GM12872 (cell line): ENCODE results near the gene ACSL1.

Source experiments
- TF ChIP-seq, protein P1 (sequence below): IDR thresholded peaks from 3 replicates; pipeline ENCODE4 v1.5.1; 2011; ENCODE audit warnings: low read depth, mild to moderate bottlenecking, low read length, moderate library complexity; ENCODE audit not compliant: insufficient read depth

Gene ACSL1

DNA sequence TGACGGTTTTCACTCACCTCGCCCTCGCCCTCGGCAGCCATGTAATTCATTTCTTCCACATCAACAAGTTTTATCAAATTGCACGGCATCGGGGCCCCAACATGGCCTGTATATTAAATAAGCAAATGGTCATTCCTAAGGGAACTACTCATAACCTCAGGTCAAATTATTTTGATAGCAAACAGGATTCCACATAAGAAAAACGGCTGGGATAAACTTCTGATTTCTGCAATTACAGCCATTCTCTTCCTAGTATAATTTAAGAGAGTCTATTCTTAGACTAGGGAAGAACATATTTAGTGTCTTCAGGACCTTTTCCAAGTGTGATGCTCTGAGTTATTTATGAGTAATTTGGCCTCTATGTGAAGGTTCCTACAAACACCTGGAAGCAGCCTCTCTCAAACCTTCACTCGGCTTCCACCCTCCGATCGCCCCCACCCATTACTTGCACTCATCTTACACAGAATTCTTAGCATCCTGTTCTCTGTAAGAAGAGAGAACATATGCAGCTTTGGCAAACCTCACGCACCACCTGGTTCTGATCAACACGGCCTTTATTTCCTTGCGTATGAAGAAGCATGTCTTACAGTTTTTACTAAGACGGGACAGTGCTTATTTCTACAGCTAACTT lies 62.5 kb downstream of the ACSL1 start:
- TF ChIP-seq, protein P1, sequence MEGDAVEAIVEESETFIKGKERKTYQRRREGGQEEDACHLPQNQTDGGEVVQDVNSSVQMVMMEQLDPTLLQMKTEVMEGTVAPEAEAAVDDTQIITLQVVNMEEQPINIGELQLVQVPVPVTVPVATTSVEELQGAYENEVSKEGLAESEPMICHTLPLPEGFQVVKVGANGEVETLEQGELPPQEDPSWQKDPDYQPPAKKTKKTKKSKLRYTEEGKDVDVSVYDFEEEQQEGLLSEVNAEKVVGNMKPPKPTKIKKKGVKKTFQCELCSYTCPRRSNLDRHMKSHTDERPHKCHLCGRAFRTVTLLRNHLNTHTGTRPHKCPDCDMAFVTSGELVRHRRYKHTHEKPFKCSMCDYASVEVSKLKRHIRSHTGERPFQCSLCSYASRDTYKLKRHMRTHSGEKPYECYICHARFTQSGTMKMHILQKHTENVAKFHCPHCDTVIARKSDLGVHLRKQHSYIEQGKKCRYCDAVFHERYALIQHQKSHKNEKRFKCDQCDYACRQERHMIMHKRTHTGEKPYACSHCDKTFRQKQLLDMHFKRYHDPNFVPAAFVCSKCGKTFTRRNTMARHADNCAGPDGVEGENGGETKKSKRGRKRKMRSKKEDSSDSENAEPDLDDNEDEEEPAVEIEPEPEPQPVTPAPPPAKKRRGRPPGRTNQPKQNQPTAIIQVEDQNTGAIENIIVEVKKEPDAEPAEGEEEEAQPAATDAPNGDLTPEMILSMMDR: no peak

DNA sequence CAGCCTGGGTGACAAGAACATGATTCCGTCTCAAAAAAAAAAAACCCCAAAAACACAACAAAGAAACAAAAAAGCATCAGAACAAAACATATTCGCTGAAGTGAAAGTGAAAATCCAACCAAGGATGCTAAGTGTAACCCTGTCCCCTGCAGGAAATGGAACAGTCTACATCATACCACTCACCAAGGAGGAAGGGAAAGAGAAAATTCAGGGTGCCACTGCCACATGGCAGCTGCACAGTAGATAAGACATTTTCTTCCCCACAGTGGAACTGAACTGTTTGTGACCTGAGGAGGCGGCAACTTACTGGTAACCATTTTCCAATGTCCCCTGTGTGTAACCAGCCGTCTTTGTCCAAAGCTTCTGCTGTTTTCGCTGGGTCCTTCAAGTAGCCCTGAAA lies 63.7 kb downstream of the ACSL1 start:
- TF ChIP-seq, protein P1: no peak

DNA sequence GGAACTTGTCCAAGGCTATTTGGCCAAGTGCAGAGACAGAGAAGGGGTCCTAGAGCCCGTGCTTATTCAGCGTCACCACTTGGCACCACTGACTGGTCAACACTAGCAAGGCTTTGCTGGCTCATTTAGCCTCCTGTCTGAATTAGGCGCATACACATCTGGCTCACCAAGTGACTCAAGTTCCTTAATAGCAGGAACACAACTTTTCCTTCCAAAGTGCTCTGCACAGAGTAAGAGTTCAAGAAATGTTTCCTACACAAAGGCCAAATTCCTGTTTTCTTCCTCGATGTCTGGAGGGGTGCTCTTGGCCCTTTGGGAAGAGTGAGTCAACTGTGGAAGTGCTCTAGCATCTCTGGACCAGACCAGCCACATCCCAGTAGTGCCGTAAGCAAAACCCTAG lies 65.1 kb downstream of the ACSL1 start:
- TF ChIP-seq, protein P1: no peak

DNA sequence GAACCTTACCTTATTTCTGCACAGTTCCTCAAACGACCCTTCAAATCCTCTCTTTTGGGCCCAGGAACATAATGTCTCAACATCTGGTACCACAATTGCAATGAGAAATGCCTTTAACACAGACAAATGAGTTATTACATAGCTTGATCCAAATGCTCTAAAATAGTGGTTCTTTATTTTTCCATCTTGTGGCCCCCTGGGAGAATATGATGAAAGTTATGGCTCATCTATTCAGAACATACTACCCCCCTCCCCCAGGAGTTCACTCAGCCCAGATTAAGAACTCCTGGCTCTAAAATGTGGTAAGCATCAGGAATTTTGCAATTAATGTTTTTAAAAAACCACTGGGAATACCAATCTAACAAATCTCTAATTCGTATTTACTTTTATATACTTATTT lies 68.0 kb downstream of the ACSL1 start:
- TF ChIP-seq, protein P1: no peak

DNA sequence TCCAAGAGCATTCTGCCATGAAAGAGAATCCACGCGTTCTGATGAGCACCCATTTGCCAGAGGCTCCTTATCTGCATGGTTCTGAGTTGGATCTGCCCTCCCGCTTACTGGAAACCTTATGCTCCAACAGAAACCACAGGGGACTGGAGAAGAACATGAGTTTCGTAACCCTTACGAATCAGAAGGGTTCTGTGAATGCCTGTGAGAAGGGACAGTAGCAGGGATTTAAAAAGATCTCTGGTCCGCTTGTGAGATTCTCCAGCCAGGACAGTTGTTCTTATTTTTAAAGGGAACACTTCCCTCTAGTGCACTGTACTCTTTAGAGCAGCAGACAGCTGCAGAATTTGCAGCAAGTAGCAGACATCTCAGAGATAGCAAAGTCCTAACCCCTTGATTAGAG lies 69.4 kb downstream of the ACSL1 start:
- TF ChIP-seq, protein P1: no peak

DNA sequence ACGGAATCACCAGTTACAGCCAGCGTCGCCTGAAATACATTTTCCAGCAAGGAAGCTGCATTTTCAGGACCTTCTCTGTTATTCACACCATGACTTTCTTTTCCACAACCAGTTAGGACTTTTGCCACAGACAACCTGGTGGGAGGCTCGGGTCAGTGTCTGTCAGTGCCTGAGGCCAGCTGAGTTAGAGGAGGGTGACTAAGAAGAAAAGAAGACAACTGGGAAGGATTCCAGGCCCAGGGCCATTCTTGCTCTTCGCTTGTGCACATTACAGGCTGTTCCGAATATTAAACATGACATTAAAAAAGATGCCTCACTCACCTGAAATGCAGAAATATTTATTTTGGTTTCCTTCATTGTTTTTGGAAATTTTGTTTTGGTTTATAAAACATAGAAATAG lies 70.5 kb downstream of the ACSL1 start:
- TF ChIP-seq, protein P1: no peak

DNA sequence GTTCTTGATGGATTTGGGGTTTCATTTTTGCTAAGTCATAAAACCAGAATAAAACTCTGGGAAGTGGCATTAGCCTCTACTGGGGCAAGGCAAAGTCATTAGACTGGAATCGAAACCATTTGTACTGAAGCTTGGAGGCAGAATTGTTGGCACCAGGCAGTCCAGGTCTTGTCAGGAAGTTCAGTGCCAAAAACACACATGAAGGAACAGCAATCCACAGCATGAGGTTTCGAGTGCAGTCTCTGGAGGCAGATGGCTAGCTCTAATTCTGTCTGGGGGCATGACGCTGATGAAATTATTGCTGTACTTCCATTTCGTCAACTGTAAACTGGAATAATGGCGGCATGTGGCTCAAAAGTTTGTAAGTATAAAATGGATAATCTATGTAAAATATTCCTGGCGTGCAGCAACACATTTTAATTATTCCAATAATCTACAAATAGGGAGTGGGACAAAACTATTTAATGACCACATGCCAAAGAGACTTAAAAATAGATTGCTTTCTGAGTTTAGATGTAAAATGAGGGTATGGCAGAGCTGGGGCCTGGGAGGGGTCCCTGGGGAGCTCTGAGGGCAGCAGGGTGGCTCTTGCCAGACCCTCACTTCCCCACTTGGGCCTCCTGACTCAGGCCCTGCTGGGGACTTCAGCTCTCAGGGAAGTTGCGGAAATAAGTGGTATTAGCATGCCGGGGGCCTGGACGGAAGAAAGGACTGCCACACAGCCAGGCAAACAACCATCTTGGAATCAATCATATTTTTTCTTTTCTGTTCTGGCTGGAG lies 73.1 kb downstream of the ACSL1 start:
- TF ChIP-seq, protein P1: no peak
